LNCAP (cell line): ENCODE results near the gene INS.

Experiments
- TF ChIP-seq, protein P1 (sequence below): fragments of 450-650 bp; IDR thresholded peaks from 2 replicates; pipeline ENCODE4 v1.5.1; 2017; ENCODE audit warnings: mild to moderate bottlenecking

Gene INS

DNA sequence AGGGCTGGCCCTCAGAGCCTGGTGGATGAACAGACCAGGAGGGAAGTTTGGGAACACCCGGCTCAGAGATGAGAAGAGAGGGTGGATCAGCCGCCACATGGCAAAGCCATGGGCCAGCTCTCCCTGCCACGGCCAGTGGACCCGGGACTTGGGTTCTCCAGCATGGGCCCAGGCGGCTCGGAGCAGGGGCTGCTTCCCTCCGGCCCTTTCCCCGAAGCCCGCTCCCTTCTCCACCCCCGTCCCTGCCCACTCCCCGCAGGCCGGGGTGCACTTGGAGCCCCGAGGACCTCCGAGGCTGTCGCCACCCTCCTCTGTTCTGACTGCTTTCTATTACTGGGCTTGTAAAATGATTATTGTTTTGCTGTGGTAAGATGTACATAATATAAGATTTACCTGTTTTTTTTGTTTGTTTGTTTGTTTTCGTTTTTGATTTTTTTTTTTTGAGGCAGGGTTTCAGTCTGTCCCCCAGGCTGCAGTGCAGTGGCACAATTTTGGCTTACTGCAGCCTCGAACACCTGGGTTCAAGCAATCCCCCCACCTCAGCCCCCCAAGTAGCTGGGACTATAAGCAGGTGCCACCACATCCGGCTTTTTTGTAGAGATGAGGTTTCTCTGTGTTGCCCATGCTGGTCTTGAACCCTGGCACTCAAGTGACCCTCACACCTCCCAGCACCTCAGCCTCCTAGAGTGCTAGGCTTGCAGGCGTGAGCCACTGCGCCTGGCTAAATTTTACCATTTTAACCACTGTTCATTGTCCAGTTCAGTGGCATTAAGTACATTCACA, 21.9 kb upstream of the INS start:
- TF ChIP-seq, protein P1, sequence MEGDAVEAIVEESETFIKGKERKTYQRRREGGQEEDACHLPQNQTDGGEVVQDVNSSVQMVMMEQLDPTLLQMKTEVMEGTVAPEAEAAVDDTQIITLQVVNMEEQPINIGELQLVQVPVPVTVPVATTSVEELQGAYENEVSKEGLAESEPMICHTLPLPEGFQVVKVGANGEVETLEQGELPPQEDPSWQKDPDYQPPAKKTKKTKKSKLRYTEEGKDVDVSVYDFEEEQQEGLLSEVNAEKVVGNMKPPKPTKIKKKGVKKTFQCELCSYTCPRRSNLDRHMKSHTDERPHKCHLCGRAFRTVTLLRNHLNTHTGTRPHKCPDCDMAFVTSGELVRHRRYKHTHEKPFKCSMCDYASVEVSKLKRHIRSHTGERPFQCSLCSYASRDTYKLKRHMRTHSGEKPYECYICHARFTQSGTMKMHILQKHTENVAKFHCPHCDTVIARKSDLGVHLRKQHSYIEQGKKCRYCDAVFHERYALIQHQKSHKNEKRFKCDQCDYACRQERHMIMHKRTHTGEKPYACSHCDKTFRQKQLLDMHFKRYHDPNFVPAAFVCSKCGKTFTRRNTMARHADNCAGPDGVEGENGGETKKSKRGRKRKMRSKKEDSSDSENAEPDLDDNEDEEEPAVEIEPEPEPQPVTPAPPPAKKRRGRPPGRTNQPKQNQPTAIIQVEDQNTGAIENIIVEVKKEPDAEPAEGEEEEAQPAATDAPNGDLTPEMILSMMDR, result no peak

DNA sequence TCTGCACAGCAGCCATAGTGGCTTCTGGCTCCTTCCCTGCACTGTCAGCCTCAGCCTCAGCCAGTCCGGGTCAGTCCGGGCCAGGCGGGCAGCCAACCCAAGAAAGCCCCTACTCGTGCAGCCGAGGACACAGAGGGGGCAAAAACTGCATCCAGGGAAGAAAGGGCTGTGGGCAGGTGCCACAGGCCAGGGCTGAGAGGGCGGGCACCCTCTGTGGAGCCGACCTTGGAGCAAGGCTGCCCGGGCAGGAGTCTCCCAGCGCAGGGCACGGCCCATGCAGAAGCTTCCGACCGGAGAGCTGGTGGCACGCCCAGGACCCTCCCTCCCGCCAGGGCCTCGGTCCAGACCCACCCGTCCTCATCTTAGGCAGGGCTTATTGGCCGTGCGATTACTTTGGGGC, 21.1 kb upstream of the INS start:
- TF ChIP-seq, protein P1, result no peak

DNA sequence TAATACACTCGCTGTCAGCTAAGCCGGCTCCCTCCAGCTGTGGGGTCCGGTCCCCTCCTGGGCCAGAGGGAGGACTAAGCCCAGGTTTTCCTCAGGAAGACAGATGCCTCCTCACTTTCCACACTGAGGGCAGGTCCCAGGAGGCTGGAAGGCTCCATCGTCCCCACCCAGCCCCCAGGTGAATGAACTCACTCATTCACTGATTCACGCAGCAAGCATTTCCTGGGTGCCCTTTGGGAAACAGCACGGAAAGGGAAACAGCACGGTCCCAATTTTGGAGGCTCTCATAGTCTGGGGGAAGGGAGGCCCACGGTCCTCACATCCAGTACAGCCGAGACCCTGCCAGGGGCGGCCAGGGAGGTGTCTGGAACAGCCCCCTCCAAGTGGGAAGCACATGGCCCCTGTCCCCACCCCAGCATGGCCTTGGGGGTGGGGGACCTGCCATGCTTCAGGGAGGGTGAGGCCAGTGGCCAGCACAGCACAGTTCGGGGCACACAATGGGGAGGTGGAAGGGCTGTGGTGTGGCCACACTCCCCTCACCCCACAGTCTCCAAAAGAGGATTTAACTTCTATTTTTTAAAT, 19.9 kb upstream of the INS start:
- TF ChIP-seq, protein P1, result no peak

DNA sequence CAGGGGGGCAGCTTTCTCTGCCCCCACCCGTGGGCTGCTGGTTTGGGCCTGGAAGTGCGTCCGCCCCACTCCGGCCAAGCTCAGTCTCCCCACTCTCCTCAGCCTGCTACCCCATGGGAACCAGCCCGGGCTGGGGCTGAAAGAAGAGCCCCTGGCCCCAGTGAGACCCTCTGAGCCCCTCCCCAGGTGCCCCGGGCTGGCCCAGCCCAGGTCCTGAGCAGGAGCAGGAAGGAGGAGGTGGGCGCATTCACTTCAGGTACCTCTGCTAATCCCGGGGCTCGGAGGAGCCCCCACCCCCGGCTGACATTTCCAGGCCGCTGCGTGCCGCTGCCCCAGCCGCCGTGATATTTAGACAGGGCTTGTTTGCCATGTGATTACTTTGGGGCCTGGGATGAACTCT, 19.3 kb upstream of the INS start:
- TF ChIP-seq, protein P1, result no peak

DNA sequence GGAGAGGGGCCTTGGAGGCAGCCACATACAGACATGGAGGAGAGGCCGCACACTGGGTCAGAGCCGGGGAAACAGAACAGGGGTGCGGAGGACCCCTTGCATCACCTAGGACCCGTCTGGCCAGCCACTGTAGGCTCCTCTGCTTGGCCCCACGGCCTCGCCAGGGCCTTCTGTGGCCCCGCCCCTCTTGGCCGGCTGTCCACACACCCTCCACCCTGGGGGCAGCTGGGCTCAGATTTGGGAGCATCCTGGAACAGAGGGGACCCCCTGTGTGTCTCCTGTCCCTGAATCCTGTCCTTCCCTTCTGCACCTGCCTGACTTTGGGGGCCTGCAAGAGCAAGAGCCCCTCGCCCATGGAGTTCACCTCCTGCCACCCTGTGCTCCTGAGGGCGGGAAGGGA, 18.5 kb upstream of the INS start:
- TF ChIP-seq, protein P1, result no peak

DNA sequence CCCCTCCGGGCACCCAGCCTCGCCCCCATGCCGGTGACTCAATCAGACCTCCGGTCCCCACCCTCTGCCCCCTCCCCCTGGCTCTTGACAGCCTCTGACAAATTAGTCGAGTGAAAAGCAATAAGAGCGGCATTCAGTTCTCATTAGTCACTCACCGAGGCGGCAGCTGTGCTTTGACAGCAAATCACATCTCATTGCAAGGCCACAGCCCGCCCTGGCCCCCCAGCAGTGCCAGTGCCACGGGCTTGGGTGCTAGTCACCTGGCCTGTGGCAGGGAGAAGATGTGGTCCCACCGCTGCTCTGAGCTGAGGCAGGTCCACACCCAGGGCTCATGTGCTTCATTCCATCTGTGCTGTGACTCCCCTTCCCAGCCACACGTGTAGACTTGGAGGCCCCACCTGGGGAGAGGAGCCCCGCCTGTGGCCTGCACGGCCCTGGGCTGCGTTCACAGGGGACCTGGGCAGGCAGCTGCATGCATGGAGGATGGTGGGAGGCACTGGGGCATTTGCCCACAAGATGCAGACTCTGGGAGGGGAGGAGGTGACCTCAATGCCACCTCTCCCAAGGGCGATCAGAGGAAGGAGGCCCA, 18.0 kb upstream of the INS start:
- TF ChIP-seq, protein P1, result no peak

DNA sequence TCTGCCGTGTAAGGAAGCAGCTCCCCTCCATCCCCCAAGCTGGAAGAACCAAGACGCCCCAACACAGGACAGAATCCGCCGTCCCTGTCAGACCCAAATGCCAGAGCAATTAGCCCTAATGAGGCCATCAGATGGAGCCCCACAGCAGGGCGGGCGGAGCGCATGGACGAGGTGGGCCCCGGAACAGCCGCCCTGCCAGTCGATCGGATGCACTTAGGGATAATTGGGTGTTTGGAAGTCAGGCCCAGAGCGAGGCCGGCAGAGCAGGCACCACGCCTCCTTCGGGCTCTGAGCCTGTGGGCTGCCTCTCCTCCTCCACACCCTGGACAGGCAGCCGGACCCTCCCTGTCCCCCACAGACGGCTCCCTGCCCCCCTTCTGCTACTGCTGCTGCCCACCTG, 16.1 kb upstream of the INS start:
- TF ChIP-seq, protein P1, result no peak
